ENCODE measurements around the gene LARP1. TPM values are rescaled to one million over a fixed set of nuclear protein-coding genes. Genes with fewer than 3 reads are reported as not detected.

Gene LARP1
- total RNA-seq, 2 experiments from 2014 or later: 88.7 to 97.6 TPM

DNA sequence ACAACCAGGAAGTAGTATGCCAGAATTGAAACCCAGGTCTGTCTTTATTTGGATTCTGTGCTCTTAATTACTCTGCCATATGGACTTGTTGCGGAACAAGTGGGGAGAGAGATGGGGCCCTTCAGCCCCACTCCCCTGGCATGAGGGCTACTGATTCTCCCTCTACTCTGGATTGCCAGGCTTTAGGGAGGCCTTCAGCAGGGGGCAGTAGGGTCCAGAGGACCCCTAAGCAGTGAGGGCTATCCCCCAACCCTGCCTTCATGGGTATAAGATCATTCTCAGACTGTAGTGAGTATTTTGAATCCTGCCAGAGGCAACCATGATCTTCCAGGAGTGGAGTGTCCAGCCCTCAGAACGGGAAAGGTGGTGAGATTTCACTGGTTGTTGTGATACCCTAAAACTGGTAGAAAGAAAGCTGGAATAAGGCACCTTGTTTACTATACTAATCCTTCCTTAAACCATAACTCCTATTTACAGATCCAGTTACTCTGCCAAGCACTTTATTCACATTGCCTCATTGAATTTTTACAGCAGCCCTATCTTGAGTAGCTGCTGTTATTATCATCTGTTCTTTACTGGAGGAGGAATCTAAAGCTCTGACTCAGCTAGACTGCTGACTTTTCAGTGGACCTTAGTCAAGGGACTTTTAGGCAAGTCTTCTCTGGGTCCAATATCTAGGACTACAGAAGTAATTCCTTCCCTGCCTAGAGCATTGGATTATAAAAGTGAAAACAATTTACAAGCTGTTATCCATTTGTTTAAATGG lies 31.3 kb upstream of the LARP1 start:
- CTCF ChIA-PET: no interaction called here
- Histone ChIP-seq H3K27me3 (ENCODE audit: control insufficient read depth in 1 of 2, insufficient read depth in 2 of 2, low read length in 2 of 2) (no peaks in the 10 kb centered on the region), H3K36me3 (ENCODE audit: insufficient read depth, low read length) (no peaks in the 10 kb centered on the region), H3K4me3 (ENCODE audit: low read length) (no peak overlapping the region), H3K4me1 (ENCODE audit: insufficient read depth, low read length) (no peaks in the 10 kb centered on the region), H3K27ac (ENCODE audit: low read depth in 1 of 2, low read length in 2 of 2) (no peak overlapping the region), H3K9me3 (ENCODE audit: control insufficient read depth in 1 of 2, insufficient read depth in 1 of 2, low read length in 2 of 2) (no peaks in the 10 kb centered on the region)
- Mint-ChIP-seq H3K36me3 (ENCODE audit: low read depth) (no peaks in the 10 kb centered on the region), H3K9me3 (no peaks in the 10 kb centered on the region), H3K27me3 (no peaks in the 10 kb centered on the region), H3K4me1 (ENCODE audit: low read depth) (no peaks in the 10 kb centered on the region), H3K27ac (no peak overlapping the region), H3K4me3 (no peak overlapping the region)
- POLR2A ChIA-PET: interaction anchor here (0.8 kb wide), 1 partner anchor 11 kb away, joined by 3 read pairs; no protein-coding TSS in a partner anchor
- ATAC-seq (ENCODE audit: poor library complexity): no peak
- TF ChIP-seq CTCF (IDR thresholded peaks at IDR 0.05): no peak
- no peak for DNase-seq
- intact Hi-C loops (cut with DNase I, micrococcal nuclease): no loop called here

- intact Hi-C loops (cut with DNase I, micrococcal nuclease): no loop called here
- Mint-ChIP-seq H3K4me3 (no peak overlapping the region), H3K9me3 (no peaks in the 10 kb centered on the region), H3K36me3 (ENCODE audit: low read depth) (no peaks in the 10 kb centered on the region), H3K4me1 (ENCODE audit: low read depth) (no peaks in the 10 kb centered on the region), H3K27ac (no peak overlapping the region), H3K27me3 (no peaks in the 10 kb centered on the region)
- no peak for TF ChIP-seq CTCF (IDR thresholded peaks at IDR 0.05)
- Histone ChIP-seq H3K4me3 (ENCODE audit: low read length) (no peak overlapping the region), H3K9me3 (ENCODE audit: control insufficient read depth in 1 of 2, insufficient read depth in 1 of 2, low read length in 2 of 2) (no peaks in the 10 kb centered on the region), H3K4me1 (ENCODE audit: insufficient read depth, low read length) (no peaks in the 10 kb centered on the region), H3K27me3 (ENCODE audit: control insufficient read depth in 1 of 2, insufficient read depth in 2 of 2, low read length in 2 of 2) (no peaks in the 10 kb centered on the region), H3K27ac (ENCODE audit: low read depth in 1 of 2, low read length in 2 of 2) (no peak overlapping the region), H3K36me3 (ENCODE audit: insufficient read depth, low read length) (no peaks in the 10 kb centered on the region)
- ChIA-PET CTCF (no interaction called here), POLR2A (no interaction called here)
- ATAC-seq (ENCODE audit: poor library complexity): no peak
- DNase-seq: no peak
Observed at GRCh38 chr5:154727361-154727760, 27.8 kb upstream of the LARP1 start.

- H3K27me3 ChIP-seq (ENCODE audit: control insufficient read depth in 1 of 2, insufficient read depth in 2 of 2, low read length in 2 of 2): no peaks in the 10 kb centered on the region
- CTCF ChIA-PET: no interaction called here
- no peaks in the 10 kb centered on the region for H3K4me1 ChIP-seq (ENCODE audit: insufficient read depth, low read length)
- Mint-ChIP-seq H3K4me1 (ENCODE audit: low read depth) (no peaks in the 10 kb centered on the region), H3K27ac (no peak overlapping the region), H3K4me3 (no peak overlapping the region), H3K27me3 (no peaks in the 10 kb centered on the region), H3K9me3 (no peaks in the 10 kb centered on the region), H3K36me3 (ENCODE audit: low read depth) (no peaks in the 10 kb centered on the region)
- no peak overlapping the region for H3K27ac ChIP-seq (ENCODE audit: low read depth in 1 of 2, low read length in 2 of 2)
- no peaks in the 10 kb centered on the region for H3K36me3 ChIP-seq (ENCODE audit: insufficient read depth, low read length)
- no peak for TF ChIP-seq CTCF (IDR thresholded peaks at IDR 0.05)
- H3K4me3 ChIP-seq (ENCODE audit: low read length): no peak overlapping the region
- intact Hi-C loops (cut with DNase I, micrococcal nuclease): no loop called here
- no peaks in the 10 kb centered on the region for H3K9me3 ChIP-seq (ENCODE audit: control insufficient read depth in 1 of 2, insufficient read depth in 1 of 2, low read length in 2 of 2)
- no peak for DNase-seq
- POLR2A ChIA-PET: no interaction called here
- ATAC-seq (ENCODE audit: poor library complexity): no peak
Observed at GRCh38 chr5:154728939-154729588, 26.1 kb upstream of the LARP1 start.
